GM18951 (cell line): ENCODE results near the gene DDX24.

ENCODE experiments used
- POLR2A ChIP-seq: IDR thresholded peaks from 4 replicates; pipeline ENCODE4 v1.6.1; 2011; ENCODE audit warnings: mild to moderate bottlenecking; ENCODE audit not compliant: insufficient read length, insufficient read depth; ENCODE audit errors: extremely low read depth
- in situ Hi-C: fragments of 300-500 bp; cut with MboI; formaldehyde crosslinking; loops from one replicate; pipeline ENCODE4 v1.12.0; 2022; ENCODE audit warnings: low sequenced_read_pairs, mixed read lengths, inconsistent platforms; ENCODE audit not compliant: unreplicated experiment

The DDX24 gene

DNA sequence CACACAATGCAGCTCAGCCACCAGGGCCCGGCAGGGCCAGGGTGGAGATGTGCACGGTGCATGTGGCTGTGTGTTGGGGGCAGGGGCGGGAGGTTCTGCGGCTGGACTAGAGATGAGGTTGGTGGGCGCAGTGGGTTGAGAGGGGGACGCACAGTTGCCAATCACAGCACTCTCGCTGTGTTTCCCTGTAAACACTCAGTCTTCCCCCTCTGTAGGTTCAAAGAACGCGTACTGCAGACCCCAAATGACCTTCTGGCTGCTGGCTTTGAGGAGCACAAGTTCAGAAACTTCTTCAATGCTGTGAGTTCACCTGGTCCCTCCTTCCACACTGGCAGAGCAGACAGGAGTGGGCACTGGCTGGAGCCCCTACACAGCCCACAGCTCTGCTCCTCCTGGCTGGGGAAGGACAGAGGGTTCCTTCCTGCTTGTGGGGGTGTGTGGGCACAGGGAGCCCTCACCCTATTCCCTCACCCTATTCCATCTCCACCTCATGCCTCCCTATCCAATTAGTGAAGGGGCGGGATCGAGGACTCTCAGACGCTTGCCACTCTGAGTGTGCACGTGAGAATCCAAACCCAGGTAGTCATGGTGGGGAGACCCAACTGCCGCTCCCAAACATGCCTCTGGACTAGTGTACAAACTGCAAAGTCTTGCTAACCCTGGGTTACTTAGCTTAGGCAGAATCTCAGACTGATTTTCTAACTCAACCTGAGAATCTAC is 37.1 kb downstream of the DDX24 start:
- in situ Hi-C loops = no loop called here

DNA sequence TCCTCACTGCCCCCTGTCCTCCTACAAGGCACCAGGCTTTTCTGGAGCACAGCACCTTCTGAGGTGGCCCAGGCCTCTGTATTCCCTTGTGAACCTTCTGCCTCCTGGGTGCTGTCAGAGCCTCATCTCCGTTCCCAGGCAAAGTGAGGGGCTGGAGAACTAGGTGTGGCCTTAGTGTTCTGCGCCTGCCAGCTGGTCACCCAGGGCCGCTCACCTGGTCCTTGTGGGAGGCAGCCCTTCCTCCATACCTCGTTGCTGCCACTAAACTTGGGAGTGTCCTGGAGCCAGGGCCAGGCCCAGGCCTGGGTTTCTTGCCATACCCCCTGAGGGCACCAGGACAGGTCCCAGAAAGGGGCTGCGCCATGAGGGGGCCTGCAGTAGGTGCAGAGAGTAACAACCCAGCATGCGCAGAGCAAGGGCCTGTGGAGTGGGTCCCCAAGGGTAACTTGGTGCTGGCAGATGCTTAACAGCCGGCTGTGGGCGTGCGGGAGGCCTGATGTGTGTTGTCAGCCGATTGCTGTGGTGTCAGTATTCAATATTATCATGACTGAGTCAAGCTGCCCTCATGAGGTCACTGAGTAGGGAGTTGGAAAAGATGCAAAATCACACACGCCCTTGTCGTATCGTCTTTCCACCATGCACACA is 37.8 kb downstream of the DDX24 start:
- no peak for TF ChIP-seq POLR2A
- in situ Hi-C loops = no loop called here

More for the DNA sequence above, 37.1 kb downstream of the DDX24 start:
- no peak for TF ChIP-seq POLR2A

DNA sequence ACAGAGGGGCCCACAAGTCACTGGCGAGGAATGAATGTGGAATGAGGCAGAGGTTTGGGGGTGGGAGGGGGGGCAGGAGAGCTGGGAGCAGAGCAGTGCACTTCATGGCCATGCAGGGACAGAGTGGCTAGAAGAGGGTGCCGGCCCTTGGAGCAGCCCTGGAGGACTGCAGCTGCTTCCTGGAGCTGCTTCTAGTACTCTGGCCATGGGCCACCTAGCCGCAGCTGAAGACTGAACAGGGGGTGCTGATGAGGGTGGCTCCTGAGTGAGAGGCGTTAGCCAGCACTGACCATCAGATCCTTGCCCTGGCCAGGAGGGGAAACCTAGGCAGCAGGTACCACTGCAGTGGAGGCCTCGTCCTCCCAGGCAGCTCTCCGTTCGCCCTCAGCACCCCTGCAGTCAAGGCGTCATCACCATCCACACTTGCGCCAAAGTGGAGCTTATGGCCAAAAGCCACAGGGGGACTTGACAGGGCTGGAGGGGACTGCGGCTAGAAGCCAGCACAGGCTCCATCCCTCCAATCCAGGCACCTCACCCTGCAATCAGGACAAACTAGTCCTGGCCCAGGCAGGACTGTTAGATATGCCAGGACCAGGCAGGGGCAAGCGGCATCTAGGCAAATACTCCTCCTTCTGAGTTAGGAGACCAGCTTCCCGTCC is 38.4 kb downstream of the DDX24 start:
- in situ Hi-C loops = no loop called here
- TF ChIP-seq POLR2A = no peak

DNA sequence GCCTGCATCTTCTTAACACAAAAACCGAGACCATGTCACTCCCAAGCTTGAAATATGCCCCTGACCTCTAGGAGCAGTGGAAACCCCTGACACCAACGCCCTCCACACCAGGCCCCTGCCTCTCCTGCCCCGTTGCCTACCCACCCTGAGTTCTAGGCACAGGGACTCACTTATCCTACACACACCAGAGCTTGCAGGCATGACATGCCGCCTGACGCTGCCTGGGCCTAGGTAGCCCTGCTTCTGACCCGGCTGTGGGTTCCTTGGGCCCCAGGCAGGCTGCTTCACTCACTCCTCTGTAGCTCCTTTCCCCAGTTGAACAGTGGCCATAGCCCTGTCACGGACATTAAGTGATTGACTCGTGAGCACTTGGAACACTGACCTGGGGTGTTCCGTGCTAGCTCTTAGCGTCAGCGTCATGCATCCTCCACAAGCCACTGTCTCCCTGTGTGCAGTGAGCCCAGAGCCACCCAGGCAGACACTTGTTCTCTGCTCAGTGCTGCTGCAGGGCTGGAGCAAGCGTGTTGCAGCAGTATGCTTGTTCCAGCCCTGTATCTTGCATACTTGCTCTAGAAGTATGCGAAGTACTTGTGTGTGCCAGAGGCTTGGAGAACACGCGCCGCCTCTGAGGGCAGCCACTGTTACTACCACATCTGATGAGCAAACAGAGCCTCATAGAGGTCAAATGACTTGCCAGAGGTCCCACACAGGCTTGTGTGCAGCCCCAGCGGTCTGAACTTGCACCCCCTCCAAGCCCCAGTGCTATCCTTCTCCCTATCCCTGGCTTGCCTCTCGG is 39.3 kb downstream of the DDX24 start:
- in situ Hi-C loops = no loop called here

DNA sequence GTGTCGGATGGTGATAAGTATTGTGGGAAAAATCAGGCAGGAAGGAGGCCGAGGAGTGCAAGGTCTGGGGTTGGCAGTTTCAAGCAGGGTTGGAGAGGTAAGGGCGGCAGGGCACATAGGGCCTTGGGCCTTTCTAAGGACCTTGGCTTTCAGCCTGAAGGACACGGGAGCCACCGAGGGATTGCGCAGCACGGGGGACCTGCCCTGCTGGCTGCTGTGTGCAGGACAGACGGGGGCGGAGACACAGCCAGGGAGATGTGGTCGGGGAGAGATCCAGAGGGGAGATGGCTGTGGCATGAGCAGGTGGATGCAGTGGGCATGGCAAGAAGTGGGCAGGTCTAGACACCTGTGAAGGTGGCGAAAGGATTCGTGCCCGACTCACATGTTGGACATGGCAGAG is 40.2 kb downstream of the DDX24 start:
- no peak for TF ChIP-seq POLR2A

More for the DNA sequence above, 39.3 kb downstream of the DDX24 start:
- TF ChIP-seq POLR2A = no peak

DNA sequence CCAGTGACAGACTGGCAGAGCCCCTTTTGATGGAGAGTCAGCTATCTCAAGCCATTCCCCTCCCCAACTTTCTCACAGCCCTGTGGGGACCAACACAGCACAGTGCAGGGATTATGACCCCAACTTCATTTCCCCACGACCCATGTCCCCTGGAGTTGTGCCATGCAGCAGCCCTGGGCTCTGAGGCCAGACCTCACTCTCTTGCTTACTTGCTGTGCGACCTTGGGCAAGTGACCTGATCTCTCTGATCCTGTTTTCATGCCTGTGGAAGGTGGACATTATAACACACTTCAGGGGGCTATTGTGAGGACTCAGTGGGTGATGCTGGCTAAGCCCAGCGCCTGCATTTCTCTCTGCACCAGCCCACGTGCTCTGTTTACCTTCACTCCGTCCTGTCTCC is 40.8 kb downstream of the DDX24 start:
- in situ Hi-C loops = no loop called here
- no peak for TF ChIP-seq POLR2A

More for the DNA sequence above, 40.2 kb downstream of the DDX24 start:
- in situ Hi-C loops = no loop called here

DNA sequence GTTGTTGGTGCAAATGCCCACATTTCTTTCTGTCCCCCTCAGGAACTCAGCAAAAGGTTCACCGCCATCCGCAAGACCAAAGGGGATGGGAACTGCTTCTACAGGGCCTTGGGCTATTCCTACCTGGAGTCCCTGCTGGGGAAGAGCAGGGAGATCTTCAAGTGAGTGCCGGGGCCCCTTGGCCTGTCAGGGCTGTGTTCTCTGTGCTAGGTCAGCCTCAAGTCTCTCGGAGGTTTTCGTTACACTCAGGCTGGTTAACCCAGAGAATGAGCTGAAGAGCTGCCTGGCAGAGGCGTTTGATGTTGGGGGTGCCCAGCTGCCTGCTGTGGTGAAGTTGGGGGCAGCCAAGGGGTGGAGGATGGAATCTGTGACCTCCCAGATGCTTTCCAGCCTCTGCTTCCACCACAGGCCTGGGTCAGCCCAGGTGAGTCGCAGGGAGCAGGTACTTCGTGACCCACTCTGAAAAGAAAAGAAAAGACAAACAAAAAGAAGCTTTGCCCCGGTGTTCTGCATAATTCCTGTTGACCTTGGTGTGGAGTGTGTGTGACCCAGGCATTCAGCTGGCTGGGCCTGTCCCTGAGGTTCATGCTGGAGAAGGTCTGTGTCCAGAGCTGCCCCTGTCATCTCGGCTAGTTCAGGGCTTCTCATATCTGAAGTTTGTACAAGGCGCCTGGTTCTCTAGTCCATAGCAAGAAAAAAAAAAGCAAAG is 41.9 kb downstream of the DDX24 start:
- in situ Hi-C loops = loop anchor here (10.0 kb wide), 1 partner anchor 96 kb away; no protein-coding TSS in a partner anchor

DNA sequence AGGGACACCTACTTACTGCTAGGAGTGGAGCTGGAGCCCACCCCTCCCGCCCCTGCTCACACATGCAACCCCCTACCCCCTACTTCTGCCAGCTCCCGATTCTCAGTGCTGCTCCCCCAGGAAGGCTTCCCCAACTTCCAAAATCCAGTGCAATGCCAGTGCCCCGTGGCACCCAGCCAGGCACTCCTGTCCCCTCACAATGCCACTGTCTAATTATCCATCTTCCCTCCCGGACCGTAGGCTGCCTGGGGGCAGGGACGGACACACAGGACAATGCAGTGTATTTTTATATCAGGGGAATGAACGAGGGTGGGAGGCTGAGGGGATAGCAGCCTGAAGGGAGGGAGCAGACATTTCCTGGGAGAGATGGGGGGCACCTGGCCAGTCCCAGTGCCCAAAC is 42.5 kb downstream of the DDX24 start:
- TF ChIP-seq POLR2A = no peak

More for the DNA sequence above, 41.9 kb downstream of the DDX24 start:
- TF ChIP-seq POLR2A = no peak

DNA sequence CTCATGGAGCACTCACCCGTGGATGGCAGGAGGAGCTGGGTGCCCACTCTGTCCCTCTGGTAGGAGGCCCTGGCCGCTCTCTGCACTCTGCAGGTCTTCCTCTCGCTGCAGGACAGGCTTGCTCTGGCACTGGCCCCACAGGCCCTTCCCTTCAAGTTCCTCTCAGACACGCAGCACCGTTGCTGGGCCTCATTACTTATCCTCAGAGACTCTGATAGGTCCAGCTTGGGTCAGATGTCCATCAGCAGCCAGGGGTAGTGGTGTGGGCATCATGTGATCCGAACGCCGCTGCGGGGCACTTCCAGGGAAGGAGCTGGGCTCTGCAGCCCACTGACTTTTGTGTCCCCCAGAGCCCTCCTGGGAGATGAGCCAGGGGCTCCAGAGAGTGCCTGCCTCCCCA is 43.0 kb downstream of the DDX24 start:
- TF ChIP-seq POLR2A = no peak
- in situ Hi-C loops = loop anchor here (10.0 kb wide), 1 partner anchor 97 kb away; no protein-coding TSS in a partner anchor

More for the DNA sequence above, 42.5 kb downstream of the DDX24 start:
- in situ Hi-C loops = loop anchor here (10.0 kb wide), 1 partner anchor 96 kb away; no protein-coding TSS in a partner anchor

DNA sequence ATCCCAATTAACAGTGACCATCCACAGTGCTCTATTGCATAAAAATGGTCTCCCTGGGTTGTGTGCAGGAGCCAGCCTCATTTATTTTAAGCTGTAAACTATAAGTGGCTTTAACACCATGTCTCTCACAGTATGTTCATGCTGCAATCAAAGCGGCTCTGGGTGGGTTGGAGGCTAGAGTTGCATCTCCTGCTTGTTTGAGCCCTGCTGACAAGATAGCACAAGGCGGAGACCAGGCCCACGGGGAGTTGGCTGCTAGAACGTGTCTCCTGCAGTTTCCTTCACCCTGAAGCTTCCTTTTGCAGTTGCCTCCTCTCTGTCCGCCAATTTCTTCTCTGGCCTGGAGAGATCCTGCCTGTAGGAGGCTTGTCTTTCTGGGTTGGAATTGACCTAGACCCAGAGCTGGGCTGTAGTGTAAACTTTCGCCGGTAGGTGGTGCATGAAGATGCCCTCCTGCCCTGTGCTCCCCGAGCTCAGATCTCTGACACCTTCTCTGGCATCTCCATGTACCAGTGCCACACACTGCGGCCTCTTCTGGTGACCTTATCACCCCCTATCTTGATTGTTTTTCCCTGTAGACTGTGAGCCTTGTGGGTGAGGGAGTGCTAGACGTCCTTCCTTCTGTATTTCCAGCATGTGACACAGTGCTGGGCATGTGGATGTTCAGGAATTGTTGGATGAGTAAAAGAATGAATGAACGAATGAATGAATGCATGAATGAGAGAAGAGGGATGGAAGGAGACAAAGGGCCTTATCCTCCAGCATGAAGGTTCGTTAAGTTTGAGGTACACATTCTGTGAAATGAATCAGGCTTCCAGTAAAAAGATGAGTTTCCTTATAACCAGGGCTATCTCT is 44.5 kb downstream of the DDX24 start:
- in situ Hi-C loops = loop anchor here (10.0 kb wide), 1 partner anchor 98 kb away; no protein-coding TSS in a partner anchor

DNA sequence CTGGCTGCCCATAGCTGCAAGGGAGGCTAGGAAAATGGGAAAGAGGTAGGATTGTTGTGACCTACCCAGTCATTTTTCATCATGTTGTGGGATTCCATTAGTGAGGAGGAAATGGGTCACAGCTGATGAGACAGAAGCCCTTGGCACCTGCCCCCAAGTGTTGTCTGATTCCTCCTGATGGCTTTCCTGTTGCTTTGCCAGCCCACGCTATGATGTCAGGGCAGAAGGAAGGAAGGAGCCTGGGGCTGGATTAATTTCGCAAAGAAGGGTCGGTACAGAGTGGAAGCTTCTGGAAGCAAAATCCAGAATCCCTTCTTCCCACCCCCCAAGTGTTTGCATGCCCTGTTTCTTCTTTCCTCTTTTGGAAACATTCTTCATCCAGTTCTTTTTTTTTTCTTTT is 46.1 kb downstream of the DDX24 start:
- in situ Hi-C loops = loop anchor here (10.0 kb wide), 1 partner anchor 100 kb away; no protein-coding TSS in a partner anchor
- no peak for TF ChIP-seq POLR2A

More for the DNA sequence above, 44.5 kb downstream of the DDX24 start:
- TF ChIP-seq POLR2A = no peak
